ENCODE data around the gene COL28A1. TPM values are rescaled to one million over a fixed set of nuclear protein-coding genes. Genes with fewer than 3 reads are reported as not detected.

The COL28A1 gene
- total and polyA plus RNA-seq, 7 donors, result 0.29 to 6.3 (median 1.9) TPM

- H3K27ac ChIP-seq, result no peak overlapping the region
- DNase-seq (no peak), ATAC-seq (no peak)
- no peaks in the 10 kb centered on the region for H3K27me3 ChIP-seq (ENCODE audit: insufficient read depth in 3 of 3, low read length in 2 of 3)
- H3K4me3 ChIP-seq, result no peak overlapping the region
- 80 to 87% (median 83%) methylated on average over 2 of the region's 2 CpGs for WGBS, 3 donors
- no peaks in the 10 kb centered on the region for H3K36me3 ChIP-seq (ENCODE audit: insufficient read depth in 1 of 2, low read depth in 1 of 2)
- intact Hi-C loops (cut with DNase I), result no loop called here
- no peaks in the 10 kb centered on the region for H3K9me3 ChIP-seq
- no peaks in the 10 kb centered on the region for H3K4me1 ChIP-seq
- TF ChIP-seq CTCF (IDR thresholded peaks at IDR 0.05), result no peak
These were observed 224.7 kb downstream of the COL28A1 start for GRCh38 chr7:7311001-7311400.

GRCh38 chr7:7309203-7309602, 226.5 kb downstream of the COL28A1 start:
- intact Hi-C loops (cut with DNase I), result no loop called here
- TF ChIP-seq CTCF (IDR thresholded peaks at IDR 0.05), result no peak
- no peaks in the 10 kb centered on the region for H3K36me3 ChIP-seq (ENCODE audit: insufficient read depth in 1 of 2, low read depth in 1 of 2)
- H3K4me1 ChIP-seq, result no peaks in the 10 kb centered on the region
- 96 to 98% (median 97%) methylated on average over 1 of the region's 1 CpG for WGBS, 3 donors
- no peak for ATAC-seq
- no peak for DNase-seq
- H3K4me3 ChIP-seq, result no peak overlapping the region
- H3K27ac ChIP-seq, result no peak overlapping the region
- H3K9me3 ChIP-seq, result no peaks in the 10 kb centered on the region
- H3K27me3 ChIP-seq (ENCODE audit: insufficient read depth in 3 of 3, low read length in 2 of 3), result no peaks in the 10 kb centered on the region

Other genes starting within 250 kb of the COL28A1 start
- 100 to 1,000 TPM in 2 of 4 donors, 10 to 100 TPM in 2; 65.5 to 219 (median 105) TPM for gene MIOS, start 31.0 kb upstream of the COL28A1 start, total RNA-seq
- 100 to 1,000 TPM in 1 of 3 donors, 10 to 100 TPM in 2; 65.2 to 192 (median 76.3) TPM for gene MIOS, start 31.0 kb upstream of the COL28A1 start, polyA plus RNA-seq
- gene UMAD1, start 104.9 kb upstream of the COL28A1 start, total RNA-seq, result 10 to 100 TPM; 10.1 to 18.3 (median 14.1) TPM
- 10 to 100 TPM in 1 of 3 donors, 1 to 10 TPM in 2; 6.2 to 19.1 (median 9.4) TPM for gene UMAD1, start 104.9 kb upstream of the COL28A1 start, polyA plus RNA-seq
- gene RPA3, start 182.7 kb upstream of the COL28A1 start, total RNA-seq, result 10 to 100 TPM; 13.1 to 18.9 (median 14.5) TPM
- 10 to 100 TPM; 10.8 to 24.8 (median 13.3) TPM for gene RPA3, start 182.7 kb upstream of the COL28A1 start, polyA plus RNA-seq

Measured in psoas muscle (tissue), 8 donors.